Fibroblast of lung (primary cell): Measurements from ENCODE around the gene RPS6KC1. TPM values are rescaled to one million over a fixed set of nuclear protein-coding genes. Genes with fewer than 3 reads are reported as not detected.
"Not testable (repeated sequence)": the region's sequence is repeated elsewhere in the genome, so short reads cannot be mapped to it uniquely, and the experiment has no call there.

Source experiments
- DNase-seq, 2 donors: peaks; one replicate each; pipeline versions ENCODE4 v3.0.0 to v3.0.0-alpha.2; 2010; ENCODE audit warnings: low read depth in 2 of 2
- H2AFZ ChIP-seq: 2 replicates; pipeline ENCODE4 v1.5.1; 2012; ENCODE audit warnings: low read length, control low read depth, inconsistent platforms
- H3K27ac ChIP-seq: 2 replicates; pipeline ENCODE4 v1.5.1; 2011; ENCODE audit warnings: low read length, control low read depth; ENCODE audit not compliant: insufficient read depth
- H3K27me3 ChIP-seq: 2 replicates; pipeline ENCODE4 v1.5.1; 2011; ENCODE audit warnings: mild to moderate bottlenecking, low read length; ENCODE audit not compliant: control insufficient read depth, insufficient read depth
- H3K36me3 ChIP-seq: 2 replicates; pipeline ENCODE4 v1.5.1; 2011; ENCODE audit warnings: low read length; ENCODE audit not compliant: control insufficient read depth, insufficient read depth
- H3K4me1 ChIP-seq: 2 replicates; pipeline ENCODE4 v1.5.1; 2011; ENCODE audit warnings: low read length; ENCODE audit not compliant: control insufficient read depth, insufficient read depth; ENCODE audit errors: extremely low read depth
- H3K4me2 ChIP-seq: 2 replicates; pipeline ENCODE4 v1.5.1; 2011; ENCODE audit warnings: low read length, control low read depth; ENCODE audit not compliant: insufficient read depth; ENCODE audit errors: extremely low read depth
- H3K4me3 ChIP-seq, 4 experiments: fragments of 200-600 bp in 1 of 4; sonication (generic) in 1 of 4; replicated peaks in 1 of 4; 2 replicates each; pipeline ENCODE4 v1.5.1; 2011 to 2016; ENCODE audit warnings: low read length in 4 of 4, low read depth in 3 of 4, mild to moderate bottlenecking in 3 of 4, control low read depth in 2 of 4, inconsistent platforms in 1 of 4, mixed read lengths in 1 of 4; ENCODE audit not compliant: insufficient read depth in 1 of 4; ENCODE audit errors: control extremely low read depth in 1 of 4
- H3K79me2 ChIP-seq: 2 replicates; pipeline ENCODE4 v1.5.1; 2012; ENCODE audit warnings: mild to moderate bottlenecking, low read length, inconsistent platforms; ENCODE audit not compliant: control insufficient read depth, insufficient read depth
- H3K9ac ChIP-seq: 2 replicates; pipeline ENCODE4 v1.5.1; 2011; ENCODE audit warnings: mild to moderate bottlenecking, low read length, control low read depth; ENCODE audit not compliant: insufficient read depth
- H3K9me3 ChIP-seq: 2 replicates; pipeline ENCODE4 v1.5.1; 2012; ENCODE audit warnings: low read depth, low read length; ENCODE audit not compliant: control insufficient read depth, insufficient read depth
- H4K20me1 ChIP-seq: 2 replicates; pipeline ENCODE4 v1.5.1; 2011; ENCODE audit warnings: low read length; ENCODE audit not compliant: control insufficient read depth, insufficient read depth; ENCODE audit errors: extremely low read depth
- CTCF ChIP-seq, 2 donors: IDR thresholded peaks in 1 of 2; conservative IDR thresholded peaks in 1 of 2; 1 replicate in 1 of 2; 2 replicates in 1 of 2; pipeline ENCODE4 v1.5.1; 2011 to 2012; ENCODE audit warnings: low read length in 2 of 2, control low read depth in 1 of 2, inconsistent platforms in 1 of 2, low read depth in 1 of 2, mild to moderate bottlenecking in 1 of 2
- EZH2 ChIP-seq: IDR thresholded peaks from 2 replicates; pipeline ENCODE4 v1.5.1; 2012; ENCODE audit warnings: low read length, control low read depth, mild to moderate bottlenecking; ENCODE audit errors: missing control alignments
- polyA plus RNA-seq, 2 donors: library from polyadenylated mRNA; depleted of rRNA in 1 of 2; stranded (reverse) in 1 of 2; unstranded in 1 of 2; fragments of >200 nt; gene quantifications; 2 replicates each; pipeline ENCODE4 v1.2.1, GENCODE V29; 2011 to 2012; ENCODE audit warnings: missing spikeins in 1 of 2
- total RNA-seq: library from RNA; depleted of rRNA; stranded (reverse); fragments of >200 nt; gene quantifications from 2 replicates; pipeline ENCODE4 v1.2.1, GENCODE V29; 2014

The RPS6KC1 gene
- total and polyA plus RNA-seq, 2 donors (not counting 1 experiment from before 2014, with no cell fraction given) = 20.9 to 33.5 TPM

GRCh38 chr1:213017447-213018273, 33.4 kb upstream of the RPS6KC1 start:
- H3K79me2 ChIP-seq = peaks cover 21% of the 10 kb centered on the region
- no peak overlapping the region for H3K9ac ChIP-seq
- DNase-seq = no peak
- no peak for TF ChIP-seq EZH2
- TF ChIP-seq CTCF (conservative IDR thresholded peaks at IDR 0.05 in 1 of 2, IDR thresholded peaks at IDR 0.05 in 1 of 2; ENCODE audit: low read depth in 1 of 2, low read length in 2 of 2) = no peak
- H4K20me1 ChIP-seq = no peaks in the 10 kb centered on the region
- no peak overlapping the region for H3K4me3 ChIP-seq
- peaks cover 2% of the 10 kb centered on the region for H3K4me1 ChIP-seq
- no peak overlapping the region for H3K27ac ChIP-seq
- no peaks in the 10 kb centered on the region for H3K9me3 ChIP-seq
- H3K27me3 ChIP-seq = no peaks in the 10 kb centered on the region
- no peaks in the 10 kb centered on the region for H3K36me3 ChIP-seq
- no peak overlapping the region for H3K4me2 ChIP-seq
- H2AFZ ChIP-seq = no peak overlapping the region

GRCh38 chr1:213019450-213019849, 31.6 kb upstream of the RPS6KC1 start:
- TF ChIP-seq CTCF (conservative IDR thresholded peaks at IDR 0.05 in 1 of 2, IDR thresholded peaks at IDR 0.05 in 1 of 2; ENCODE audit: low read depth in 1 of 2, low read length in 2 of 2) = no peak
- TF ChIP-seq EZH2 = no peak
- DNase-seq = no peak
- no peaks in the 10 kb centered on the region for H3K36me3 ChIP-seq

GRCh38 chr1:213020016-213020415, 31.0 kb upstream of the RPS6KC1 start:
- Histone ChIP-seq H3K27ac (no peak overlapping the region), H3K9ac (no peak overlapping the region), H3K27me3 (no peaks in the 10 kb centered on the region), H3K4me3 (no peak overlapping the region), H3K4me1 (no peaks in the 10 kb centered on the region), H3K79me2 (peaks cover 2% of the 10 kb centered on the region), H3K36me3 (no peaks in the 10 kb centered on the region), H2AFZ (no peak overlapping the region), H3K4me2 (no peak overlapping the region), H3K9me3 (no peaks in the 10 kb centered on the region), H4K20me1 (no peaks in the 10 kb centered on the region)
- TF ChIP-seq EZH2 (no peak), CTCF (conservative IDR thresholded peaks at IDR 0.05 in 1 of 2, IDR thresholded peaks at IDR 0.05 in 1 of 2; ENCODE audit: low read depth in 1 of 2, low read length in 2 of 2) (no peak)
- no peak for DNase-seq

More at GRCh38 chr1:213019450-213019849, 31.6 kb upstream of the RPS6KC1 start:
- no peak overlapping the region for H3K4me2 ChIP-seq
- H3K27me3 ChIP-seq = no peaks in the 10 kb centered on the region
- H3K9ac ChIP-seq = no peak overlapping the region
- no peak overlapping the region for H2AFZ ChIP-seq
- H3K4me1 ChIP-seq = peaks cover 2% of the 10 kb centered on the region
- H3K79me2 ChIP-seq = peaks cover 7% of the 10 kb centered on the region
- H3K27ac ChIP-seq = no peak overlapping the region
- H3K4me3 ChIP-seq = no peak overlapping the region
- H3K9me3 ChIP-seq = no peaks in the 10 kb centered on the region
- H4K20me1 ChIP-seq = no peaks in the 10 kb centered on the region

GRCh38 chr1:213027024-213027423, 24.0 kb upstream of the RPS6KC1 start:
- H3K27ac ChIP-seq, DNase-seq, H3K4me1 ChIP-seq: not testable (repeated sequence)

More at GRCh38 chr1:213027024-213027423, 24.0 kb upstream of the RPS6KC1 start:
- not testable (repeated sequence) for H2AFZ ChIP-seq, H3K4me2 ChIP-seq, H3K27me3 ChIP-seq, H3K79me2 ChIP-seq, H3K4me3 ChIP-seq, H3K9ac ChIP-seq, H3K9me3 ChIP-seq, H4K20me1 ChIP-seq, H3K36me3 ChIP-seq
